ENCODE data around the gene HDDC3.

GRCh38 chr15:90882781-90883525 is 49.4 kb downstream of the HDDC3 start:
- TF ChIP-seq EZH2 (IDR thresholded peaks at IDR 0.05; ENCODE audit: borderline replicate concordance, low read depth, low read length, severe bottlenecking) (no peak), POLR2A (IDR thresholded peaks at IDR 0.05; ENCODE audit: low read depth, low read length) (no peak), CTCF (IDR thresholded peaks at IDR 0.05; ENCODE audit: extremely low read depth in 1 of 2, insufficient read depth in 1 of 2, low read depth in 1 of 2, low read length in 2 of 2) (no peak), POLR2AphosphoS5 (IDR thresholded peaks at IDR 0.05; ENCODE audit: insufficient read depth, low read depth, low read length) (no peak), MAX (IDR thresholded peaks at IDR 0.05; ENCODE audit: insufficient read depth, insufficient read length) (no peak), FOS (IDR thresholded peaks at IDR 0.05; ENCODE audit: borderline replicate concordance, insufficient read depth, low read length) (no peak), JUN (IDR thresholded peaks at IDR 0.05; ENCODE audit: borderline replicate concordance, insufficient read depth, insufficient read length, low read depth) (no peak)
